HG03135 (cell line): ENCODE data around the gene CRMP1.

ENCODE experiments used
- ATAC-seq: cut with Tn5 transposase; IDR thresholded peaks from one replicate; pipeline ENCODE4 v1.9.1; 2021; ENCODE audit warnings: mild to moderate bottlenecking, moderate library complexity; ENCODE audit not compliant: unreplicated experiment

CRMP1 gene

GRCh38 chr4:5801696-5802095, 91.2 kb downstream of the CRMP1 start:
- no peak for ATAC-seq

- ATAC-seq: no peak
These were observed 92.4 kb downstream of the CRMP1 start for GRCh38 chr4:5800496-5800895.

GRCh38 chr4:5799406-5799805, 93.5 kb downstream of the CRMP1 start:
- no peak for ATAC-seq

GRCh38 chr4:5798946-5799345, 93.9 kb downstream of the CRMP1 start:
- ATAC-seq: no peak

DNA sequence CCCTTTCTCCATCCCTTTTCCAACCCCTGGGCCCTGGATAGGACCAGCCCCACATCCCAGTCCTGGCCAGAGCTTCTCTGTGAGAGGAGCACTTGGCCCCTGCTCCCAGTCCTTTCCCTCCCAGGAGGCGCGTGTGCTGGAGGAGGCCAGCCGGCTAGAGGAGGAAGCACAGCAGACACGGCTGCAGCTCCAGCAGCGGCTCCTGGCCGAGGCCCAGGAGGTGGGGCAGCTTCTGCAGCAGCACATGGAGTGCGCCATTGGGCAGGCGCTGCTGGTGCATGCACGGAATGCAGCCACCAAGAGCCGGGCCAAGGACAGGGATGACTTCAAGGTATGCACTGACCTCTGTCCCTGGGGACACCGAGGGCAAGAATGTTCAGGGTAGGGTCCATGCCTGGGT, 94.4 kb downstream of the CRMP1 start:
- no peak for ATAC-seq

DNA sequence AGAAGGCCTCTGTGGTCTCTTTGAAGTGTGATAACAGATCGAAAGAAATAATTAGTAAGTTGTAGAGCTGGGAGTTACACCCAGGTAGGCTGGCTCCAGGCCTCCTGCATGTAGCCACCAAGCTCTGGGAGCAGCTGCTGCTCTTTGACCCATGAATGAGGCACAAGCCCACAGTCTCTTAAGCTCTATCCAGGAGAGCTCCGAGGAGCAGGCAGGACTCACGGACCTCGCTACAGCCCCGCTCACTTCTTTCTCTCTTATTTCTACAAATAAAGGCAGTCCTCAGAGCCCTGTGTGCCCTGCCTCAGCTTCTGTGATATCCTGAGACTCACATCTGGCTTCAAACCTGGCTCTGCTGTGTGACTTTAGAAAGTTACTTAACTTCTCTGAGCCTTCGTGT, 95.0 kb downstream of the CRMP1 start:
- no peak for ATAC-seq

DNA sequence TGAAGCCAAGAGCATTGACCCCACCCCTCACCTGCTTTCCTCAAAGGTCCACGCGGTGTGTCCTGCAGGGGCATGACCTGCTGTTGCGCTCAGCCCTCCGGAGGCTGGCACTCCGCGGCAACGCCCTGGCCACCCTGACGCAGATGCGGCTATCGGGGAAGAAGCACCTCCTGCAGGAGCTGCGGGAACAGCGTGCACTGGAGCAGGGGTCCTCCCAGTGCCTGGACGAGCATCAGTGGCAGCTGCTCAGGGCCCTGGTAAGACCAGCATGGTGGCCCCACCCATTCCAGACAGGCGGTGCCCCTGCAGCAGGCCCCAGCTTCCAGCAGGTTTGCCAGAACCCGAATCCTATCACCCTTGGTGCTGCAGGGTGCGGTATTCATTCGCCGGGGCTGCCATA, 95.9 kb downstream of the CRMP1 start:
- ATAC-seq: no peak

DNA sequence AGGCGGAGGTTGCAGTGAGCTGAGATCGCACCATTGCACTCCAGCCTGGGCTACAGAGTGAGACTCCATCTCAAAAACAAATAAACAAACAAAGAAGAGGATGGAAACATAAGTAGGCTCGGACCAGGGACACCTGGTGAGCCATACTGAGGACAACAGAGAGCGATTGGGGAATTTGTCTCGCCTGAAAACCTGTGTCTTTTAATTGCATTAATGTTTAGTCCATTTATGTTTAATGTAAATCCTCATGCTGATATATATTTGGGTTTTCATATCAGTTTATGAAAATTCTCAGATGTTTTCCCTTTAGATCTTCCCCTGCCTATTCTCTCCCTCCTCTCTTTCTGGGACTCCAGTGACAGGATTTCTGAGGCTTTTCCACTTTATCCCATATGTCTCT, 97.3 kb downstream of the CRMP1 start:
- ATAC-seq: no peak

DNA sequence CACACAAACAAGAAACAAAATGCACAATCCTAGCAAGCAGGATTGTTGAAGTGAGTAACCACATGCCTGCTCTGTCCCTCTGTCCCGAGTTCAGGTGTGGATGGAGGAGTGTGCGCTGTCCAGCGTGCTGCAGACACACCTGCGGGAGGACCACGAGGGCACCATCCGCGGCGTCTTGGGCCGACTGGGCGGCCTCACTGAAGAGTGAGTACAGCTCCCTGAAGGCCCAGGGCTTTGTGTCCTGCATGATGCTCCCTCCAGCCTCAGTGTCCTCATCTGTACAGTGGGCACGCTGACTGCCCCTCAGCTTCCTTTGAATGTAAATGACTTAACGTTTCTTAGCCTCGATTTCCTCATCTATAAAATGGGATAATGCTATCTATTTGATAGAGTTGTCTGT, 99.4 kb downstream of the CRMP1 start:
- ATAC-seq: no peak

DNA sequence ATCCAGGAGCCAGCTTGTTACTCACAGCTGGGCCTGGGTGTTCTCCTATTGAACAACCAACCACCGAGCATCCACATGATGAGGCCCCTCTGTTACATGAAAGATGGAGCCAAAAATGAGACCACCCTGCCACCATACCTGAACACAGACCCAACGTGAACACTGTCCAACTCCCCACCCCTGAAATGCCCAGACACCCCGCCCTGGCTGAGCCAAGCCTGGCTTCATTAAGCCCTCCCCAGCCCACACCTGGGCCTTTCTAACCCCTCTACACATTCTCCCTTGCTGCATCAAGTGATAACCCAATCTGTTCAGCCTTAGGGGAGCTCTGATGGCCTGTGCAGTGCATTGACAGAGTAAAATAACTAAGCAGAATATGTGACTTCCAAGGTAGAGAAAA, 101.2 kb downstream of the CRMP1 start:
- ATAC-seq: no peak

GRCh38 chr4:5790546-5790857, 102.4 kb downstream of the CRMP1 start:
- ATAC-seq: no peak

- ATAC-seq: no peak
These were observed 103.7 kb downstream of the CRMP1 start for GRCh38 chr4:5789141-5789540.

GRCh38 chr4:5788144-5788543, 104.7 kb downstream of the CRMP1 start:
- no peak for ATAC-seq

GRCh38 chr4:5787311-5787710, 105.6 kb downstream of the CRMP1 start:
- ATAC-seq: no peak

DNA sequence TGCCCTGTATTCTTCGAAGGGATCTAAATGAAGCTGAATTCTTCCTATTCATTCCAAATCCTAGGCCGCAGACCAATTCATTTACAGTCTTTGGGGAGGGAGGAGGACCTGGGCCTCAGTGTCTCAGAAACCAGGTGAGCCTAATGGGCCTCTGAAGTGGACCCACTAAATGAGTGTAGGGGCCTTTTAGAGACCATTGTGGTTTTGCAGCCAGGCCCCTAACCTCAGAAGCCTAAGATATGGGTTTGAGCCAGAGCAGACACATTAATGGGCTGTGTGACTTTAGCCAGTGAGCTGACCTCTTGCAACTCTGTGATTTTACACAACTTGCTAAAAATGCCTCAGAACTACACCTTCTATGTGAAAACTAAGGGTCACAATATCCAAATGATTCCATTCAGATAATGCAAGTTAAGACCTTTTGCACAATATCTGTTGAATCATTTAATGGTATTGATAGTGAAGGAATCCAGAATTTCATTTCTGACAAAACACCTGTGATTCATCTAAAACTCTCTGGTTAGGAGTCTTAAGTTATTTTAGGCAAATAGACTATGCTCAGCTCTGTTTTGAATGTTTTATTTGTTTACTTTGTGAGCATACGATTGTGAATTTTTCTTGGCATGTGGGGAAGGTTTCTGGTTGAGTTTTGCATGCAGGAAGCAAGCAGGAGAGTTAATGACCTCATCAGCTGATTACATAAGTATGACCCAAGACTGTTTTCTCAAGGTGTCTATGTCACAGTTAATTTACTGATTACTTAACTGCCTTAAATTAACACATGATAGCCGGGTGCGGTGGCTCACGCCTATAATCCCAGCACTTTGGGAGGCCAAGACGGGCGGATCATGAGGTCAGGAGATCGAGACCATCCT, 106.8 kb downstream of the CRMP1 start:
- no peak for ATAC-seq

DNA sequence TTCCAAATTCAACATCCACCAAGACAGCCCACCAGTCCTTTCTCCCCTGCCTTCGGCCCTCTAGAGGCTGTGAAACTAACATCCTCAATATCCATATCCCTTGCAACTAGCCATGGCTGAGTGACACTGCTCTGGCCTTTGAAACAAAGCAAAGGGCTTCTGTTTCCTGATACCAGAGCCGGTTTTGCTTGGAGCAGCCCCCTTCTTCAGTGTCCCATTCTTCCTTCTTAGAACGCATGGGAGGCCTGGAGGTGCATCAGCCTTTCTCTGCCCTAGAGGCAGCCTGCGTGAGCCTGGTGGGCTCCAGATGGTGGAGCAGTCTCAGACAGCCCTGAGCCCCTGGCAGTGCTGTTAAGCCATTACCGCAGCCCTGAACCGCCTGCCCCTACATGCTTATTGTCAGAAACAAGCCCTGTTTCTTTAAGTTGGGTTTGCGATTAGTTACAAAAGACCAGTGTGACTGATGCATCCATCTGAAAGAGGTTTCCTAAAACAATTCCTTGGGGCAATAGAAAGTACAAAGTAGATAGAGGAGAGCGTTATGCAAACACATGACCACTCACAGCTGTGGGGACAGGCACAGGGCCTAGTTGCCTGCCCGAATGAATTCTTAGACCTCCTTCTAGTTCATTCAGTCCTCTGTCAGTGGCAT, 107.8 kb downstream of the CRMP1 start:
- ATAC-seq: no peak

GRCh38 chr4:5784021-5784420, 108.9 kb downstream of the CRMP1 start:
- no peak for ATAC-seq

GRCh38 chr4:5783486-5783885, 109.4 kb downstream of the CRMP1 start:
- no peak for ATAC-seq

DNA sequence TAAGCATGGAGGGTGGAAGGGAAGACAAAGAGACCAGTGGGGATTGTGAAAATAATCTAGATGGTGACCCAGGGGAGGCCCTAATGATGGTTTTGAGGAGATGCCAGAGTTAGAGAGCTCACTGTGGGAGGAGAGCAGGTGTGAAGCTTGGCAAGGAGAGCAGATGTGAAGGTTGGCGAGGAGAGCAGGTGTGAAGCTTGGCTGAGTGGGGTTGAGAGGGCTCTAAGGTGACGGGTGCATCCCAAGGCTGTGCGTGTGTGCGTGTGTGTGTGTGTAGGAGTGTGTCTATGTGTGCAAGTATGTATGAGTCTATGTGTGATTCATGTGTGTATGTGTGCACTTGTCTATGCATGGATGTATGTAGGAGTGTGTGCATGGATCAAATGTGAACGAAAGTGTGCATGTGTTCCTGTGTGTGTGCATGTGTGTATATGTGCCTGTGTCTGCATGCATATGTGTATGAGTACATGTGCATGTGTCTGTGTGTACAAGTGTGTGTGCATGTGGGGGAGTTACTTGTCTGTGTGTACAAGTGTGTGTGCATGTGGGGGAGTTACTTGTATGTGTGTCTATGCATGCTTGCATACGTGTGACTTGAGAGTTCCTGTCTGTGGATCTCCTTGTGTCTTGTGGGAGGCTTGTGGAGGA, 109.9 kb downstream of the CRMP1 start:
- no peak for ATAC-seq

DNA sequence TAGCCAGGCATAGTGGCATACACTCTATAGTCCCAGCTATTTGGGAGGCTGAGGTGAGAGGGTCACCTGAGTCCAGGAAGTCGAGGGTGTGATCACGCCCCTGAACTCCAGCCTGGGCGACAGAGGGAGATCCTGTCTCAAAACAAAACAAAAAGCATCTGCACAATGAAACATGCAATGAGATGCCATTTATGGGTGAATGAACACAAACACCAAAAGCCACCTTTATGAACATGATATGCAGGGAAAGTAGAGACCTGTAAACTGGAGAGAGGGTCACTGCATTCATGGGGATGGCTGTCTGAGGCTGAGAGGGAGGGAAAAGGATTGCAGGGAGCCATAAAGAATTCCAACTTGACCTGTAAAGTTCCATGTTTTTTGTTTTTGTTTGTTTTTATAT, 111.2 kb downstream of the CRMP1 start:
- no peak for ATAC-seq

DNA sequence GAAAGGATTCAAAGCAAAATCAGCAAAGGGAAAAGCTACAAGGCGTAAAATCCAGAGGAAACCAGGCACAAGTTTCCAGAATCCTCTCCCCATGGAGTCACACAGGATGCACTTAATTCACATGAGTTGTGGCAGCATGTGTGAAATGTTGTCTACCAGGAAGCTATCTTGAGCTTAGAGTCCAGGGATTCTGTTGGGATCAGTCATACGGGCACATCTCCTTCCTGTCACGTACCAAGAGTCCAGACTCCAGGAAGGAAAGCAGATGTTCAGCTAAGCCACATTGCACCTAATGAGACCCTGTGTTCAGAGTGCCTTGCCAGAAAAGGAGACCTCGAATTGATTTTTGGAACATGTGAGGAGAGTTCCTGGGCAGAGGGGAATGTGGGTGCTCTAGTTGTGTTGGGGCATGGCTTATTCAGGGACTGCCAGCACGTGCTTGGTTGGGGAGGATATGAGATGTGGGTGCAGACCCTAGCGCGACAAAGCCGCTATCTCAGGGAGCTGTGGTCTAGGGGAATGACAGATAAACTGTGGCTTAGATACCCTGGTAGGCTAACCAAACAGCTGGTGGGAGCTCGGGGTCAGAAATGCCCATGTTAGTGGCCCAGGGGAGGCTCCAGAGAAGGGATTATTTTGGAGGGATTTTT, 111.9 kb downstream of the CRMP1 start:
- ATAC-seq: no peak

- ATAC-seq: no peak
These were observed 116.4 kb downstream of the CRMP1 start for GRCh38 chr4:5776510-5776909.
